Vagina (tissue), 2 donors: ENCODE data around the gene KIRREL3.

Experiments used
- POLR2A ChIP-seq, 2 donors: fragments of 450-650 bp; IDR thresholded peaks; one replicate each; pipeline ENCODE4 v1.6.1; 2017; ENCODE audit warnings: antibody characterized with exemption in 2 of 2, mild to moderate bottlenecking in 2 of 2, moderate library complexity in 2 of 2
- POLR2AphosphoS5 ChIP-seq, 2 donors: sonication (generic); formaldehyde crosslinking; IDR thresholded peaks; one replicate each; pipeline ENCODE4 v1.9.0; 2017; ENCODE audit warnings: antibody characterized with exemption in 2 of 2, mild to moderate bottlenecking in 2 of 2, low read depth in 1 of 2; ENCODE audit not compliant: insufficient read depth in 1 of 2
- TF ChIP-seq, protein P1 (sequence below), 3 experiments: fragments of 450-650 bp in 2 of 3; fragments of 200-600 bp in 1 of 3; sonication (generic) in 1 of 3; IDR thresholded peaks; one replicate each; pipeline ENCODE4 v1.5.1; 2017 to 2019; ENCODE audit warnings: antibody characterized with exemption in 3 of 3, mild to moderate bottlenecking in 2 of 3, moderate library complexity in 2 of 3

DNA sequence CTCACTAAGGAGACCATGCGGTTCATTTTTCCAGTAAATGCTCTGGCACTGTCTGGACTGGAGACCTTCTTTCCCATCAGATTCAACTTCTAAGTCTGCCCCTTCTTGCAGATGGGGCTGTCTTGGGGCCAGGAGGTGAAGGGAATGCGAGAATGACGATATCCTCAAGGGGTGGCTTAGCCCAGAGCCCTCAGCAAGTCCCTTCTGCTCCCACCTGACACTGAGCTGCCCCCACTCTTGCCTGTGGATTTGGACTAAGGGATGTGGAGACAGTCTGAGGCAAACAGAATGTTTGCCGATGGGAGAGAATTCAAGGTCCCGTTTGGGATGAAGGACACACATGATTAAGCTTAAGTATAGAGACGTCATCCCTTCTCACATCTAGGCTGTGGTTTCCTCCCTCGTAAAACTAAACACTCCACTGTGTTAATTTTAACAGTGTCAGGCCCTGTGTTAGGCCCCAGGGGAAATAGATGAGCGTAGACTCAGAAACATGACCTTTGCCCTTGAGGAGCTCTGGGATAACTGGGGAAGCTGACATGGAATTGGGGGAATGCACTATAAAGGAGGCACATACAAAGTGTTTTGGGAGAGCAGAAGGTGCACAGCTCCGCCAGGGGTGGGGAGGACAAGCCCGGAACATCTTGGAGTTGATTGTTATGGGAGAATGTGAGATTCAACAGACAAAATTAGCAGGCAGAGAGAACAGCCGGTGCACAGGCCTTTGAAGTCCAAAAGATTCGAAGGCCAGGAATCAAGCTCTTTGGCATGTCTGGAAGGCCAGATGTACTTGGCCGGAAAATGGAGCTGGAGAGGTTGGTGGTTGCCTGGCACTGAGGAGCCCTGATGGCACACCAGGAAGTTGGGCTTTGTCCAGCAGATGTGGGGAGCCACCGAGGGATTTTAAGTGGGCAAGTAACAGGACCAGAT is 573.5 kb downstream of the KIRREL3 start:
- TF ChIP-seq, protein P1, sequence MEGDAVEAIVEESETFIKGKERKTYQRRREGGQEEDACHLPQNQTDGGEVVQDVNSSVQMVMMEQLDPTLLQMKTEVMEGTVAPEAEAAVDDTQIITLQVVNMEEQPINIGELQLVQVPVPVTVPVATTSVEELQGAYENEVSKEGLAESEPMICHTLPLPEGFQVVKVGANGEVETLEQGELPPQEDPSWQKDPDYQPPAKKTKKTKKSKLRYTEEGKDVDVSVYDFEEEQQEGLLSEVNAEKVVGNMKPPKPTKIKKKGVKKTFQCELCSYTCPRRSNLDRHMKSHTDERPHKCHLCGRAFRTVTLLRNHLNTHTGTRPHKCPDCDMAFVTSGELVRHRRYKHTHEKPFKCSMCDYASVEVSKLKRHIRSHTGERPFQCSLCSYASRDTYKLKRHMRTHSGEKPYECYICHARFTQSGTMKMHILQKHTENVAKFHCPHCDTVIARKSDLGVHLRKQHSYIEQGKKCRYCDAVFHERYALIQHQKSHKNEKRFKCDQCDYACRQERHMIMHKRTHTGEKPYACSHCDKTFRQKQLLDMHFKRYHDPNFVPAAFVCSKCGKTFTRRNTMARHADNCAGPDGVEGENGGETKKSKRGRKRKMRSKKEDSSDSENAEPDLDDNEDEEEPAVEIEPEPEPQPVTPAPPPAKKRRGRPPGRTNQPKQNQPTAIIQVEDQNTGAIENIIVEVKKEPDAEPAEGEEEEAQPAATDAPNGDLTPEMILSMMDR (IDR thresholded peaks at IDR 0.05): no peak
- no peak for TF ChIP-seq POLR2AphosphoS5 (IDR thresholded peaks at IDR 0.05; ENCODE audit: insufficient read depth in 1 of 2, low read depth in 1 of 2)
- no peak for TF ChIP-seq POLR2A (IDR thresholded peaks at IDR 0.05)
